Right lobe of liver (tissue), 6 donors: ENCODE measurements around the gene HIVEP2. TPM values are rescaled to one million over a fixed set of nuclear protein-coding genes. Genes with fewer than 3 reads are reported as not detected.
A peak's percentile ranks its signal among the peaks of the same experiment; 100 is the strongest.

Experiments
- ATAC-seq, 4 donors: fragments of 200-7000 bp; cut with Tn5 transposase; one replicate each; pipeline ENCODE4 v1.9.1; 2020; ENCODE audit warnings: mild to moderate bottlenecking in 4 of 4, moderate library complexity in 4 of 4
- DNase-seq, 3 donors: peaks; one replicate each; pipeline ENCODE4 v3.0.0-alpha.2; 2020
- H3K27ac ChIP-seq, 3 donors: fragments of 200-600 bp; one replicate each; pipeline ENCODE4 v1.8.0; 2022
- H3K27me3 ChIP-seq, 2 donors: fragments of 200-600 bp; one replicate each; pipeline ENCODE4 v1.8.0; 2022
- H3K36me3 ChIP-seq, 4 donors: fragments of 200-600 bp; sonication (generic) in 1 of 4; one replicate each; pipeline versions ENCODE4 v1.5.1 to v1.8.0; 2017 to 2022; ENCODE audit warnings: control low read depth in 1 of 4
- H3K4me1 ChIP-seq, 4 donors: fragments of 200-600 bp; sonication (generic) in 1 of 4; one replicate each; pipeline versions ENCODE4 v1.5.1 to v1.8.0; 2017 to 2022; ENCODE audit warnings: control low read depth in 1 of 4
- H3K4me3 ChIP-seq, 3 donors: fragments of 200-600 bp; one replicate each; pipeline ENCODE4 v1.8.0; 2022
- H3K9me3 ChIP-seq, 4 donors: fragments of 200-600 bp; sonication (generic) in 1 of 4; one replicate each; pipeline versions ENCODE4 v1.5.1 to v1.8.0; 2017 to 2022; ENCODE audit warnings: control low read depth in 1 of 4
- POLR2A ChIP-seq: fragments of 450-650 bp; IDR thresholded peaks from one replicate; pipeline ENCODE4 v1.6.1; 2017; ENCODE audit warnings: antibody characterized with exemption, mild to moderate bottlenecking
- WGBS: methylation state at CpG from one replicate; pipeline ENCODE4 v1.1.6; 2018; ENCODE audit warnings: low coverage, low lambda C conversion rate; ENCODE audit not compliant: insufficient coverage; ENCODE audit errors: missing lambda C conversion rate; 5-methylcytosine and 5-hydroxymethylcytosine counted together
- intact Hi-C, 2 donors: fragments of 100-400 bp; cut with DNase I; formaldehyde crosslinking; loops; one replicate each; pipeline versions ENCODE4 v1.11.2 to v1.14.1; 2022
- total RNA-seq, 6 experiments: library from RNA; depleted of rRNA in 2 of 6; stranded (reverse); fragments of >200 nt in 2 of 6; fragmentation: NEBNext Ultra II Directional in 3 of 6; extraction: Animal tissue kit (Norgen Biotek cat#: 25700) in 3 of 6; gene quantifications; one replicate each; pipeline versions ENCODE4 v1.1.0 to v1.2.4, GENCODE V29; 2016 to 2023
- TF ChIP-seq, protein P1 (sequence below), 4 donors: fragments of 200-600 bp in 3 of 4; fragments of 450-650 bp in 1 of 4; IDR thresholded peaks; one replicate each; pipeline versions ENCODE4 v1.5.1 to v1.8.0; 2016 to 2022; ENCODE audit warnings: antibody characterized with exemption in 4 of 4, mild to moderate bottlenecking in 2 of 4
- donor health status: DM: no; HTN: yes; CAD: no.
- donor health status: DM: no; HTN: no; CAD: no.
- donor health status: DM: no; HTN: no; CAD: no.
- donor health status: DM: no; HTN: yes; CAD: no.
- donor health status: DM: no; HTN: yes; CAD: no.

Gene HIVEP2
- total RNA-seq, 6 experiments from 2014 or later, result 3.0 to 8.9 (median 5.1) TPM

DNA sequence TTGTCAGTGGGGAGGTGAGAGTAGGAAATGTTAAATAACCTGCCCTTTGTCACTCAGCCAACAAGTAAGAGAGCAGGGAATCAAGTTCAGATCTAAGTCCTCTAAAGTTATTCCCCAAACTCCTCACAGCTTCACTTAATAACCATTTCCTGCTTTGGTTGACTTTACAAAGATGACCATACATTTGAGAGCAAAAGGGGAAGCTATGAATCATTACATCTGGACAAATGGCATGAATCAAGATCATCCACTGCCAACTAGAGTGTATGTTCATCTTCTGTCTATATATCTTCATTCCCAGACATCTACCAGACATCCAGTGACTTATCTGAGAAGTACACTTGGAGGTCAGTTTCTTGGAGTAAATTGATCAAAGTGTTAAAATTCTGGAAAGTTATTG, 15.1 kb upstream of the HIVEP2 start:
- H3K27ac ChIP-seq, result no peak overlapping the region
- DNase-seq (no peak), ATAC-seq (no peak)

DNA sequence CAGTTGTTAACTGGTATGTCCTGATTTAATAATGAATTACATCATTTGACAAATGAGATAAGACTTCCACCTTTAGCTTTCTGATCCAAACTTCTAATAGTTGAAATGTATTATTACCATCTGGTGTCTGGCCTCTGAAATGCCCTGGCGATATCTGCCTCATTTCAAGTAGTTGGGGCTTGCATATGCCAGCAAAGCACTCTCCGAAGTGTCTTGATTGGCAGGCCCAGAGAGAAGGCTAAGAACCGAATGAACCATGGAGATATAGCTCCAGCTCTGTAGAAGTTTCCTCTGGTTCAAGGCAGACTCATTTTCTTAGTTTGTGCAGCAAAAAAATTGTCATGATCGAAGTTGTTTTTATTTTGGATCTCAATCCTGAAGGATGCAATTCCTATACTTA, 13.4 kb upstream of the HIVEP2 start:
- no peaks in the 10 kb centered on the region for H3K36me3 ChIP-seq
- H3K27me3 ChIP-seq, result no peaks in the 10 kb centered on the region
- H3K4me3 ChIP-seq, result no peak overlapping the region
- ATAC-seq, result no peak
- no peak for DNase-seq
- peaks cover 0 to 10% (median 0%) of the 10 kb centered on the region in 4 donors for H3K4me1 ChIP-seq
- intact Hi-C loops, result no loop called here
- no peak for TF ChIP-seq POLR2A
- TF ChIP-seq, protein P1, sequence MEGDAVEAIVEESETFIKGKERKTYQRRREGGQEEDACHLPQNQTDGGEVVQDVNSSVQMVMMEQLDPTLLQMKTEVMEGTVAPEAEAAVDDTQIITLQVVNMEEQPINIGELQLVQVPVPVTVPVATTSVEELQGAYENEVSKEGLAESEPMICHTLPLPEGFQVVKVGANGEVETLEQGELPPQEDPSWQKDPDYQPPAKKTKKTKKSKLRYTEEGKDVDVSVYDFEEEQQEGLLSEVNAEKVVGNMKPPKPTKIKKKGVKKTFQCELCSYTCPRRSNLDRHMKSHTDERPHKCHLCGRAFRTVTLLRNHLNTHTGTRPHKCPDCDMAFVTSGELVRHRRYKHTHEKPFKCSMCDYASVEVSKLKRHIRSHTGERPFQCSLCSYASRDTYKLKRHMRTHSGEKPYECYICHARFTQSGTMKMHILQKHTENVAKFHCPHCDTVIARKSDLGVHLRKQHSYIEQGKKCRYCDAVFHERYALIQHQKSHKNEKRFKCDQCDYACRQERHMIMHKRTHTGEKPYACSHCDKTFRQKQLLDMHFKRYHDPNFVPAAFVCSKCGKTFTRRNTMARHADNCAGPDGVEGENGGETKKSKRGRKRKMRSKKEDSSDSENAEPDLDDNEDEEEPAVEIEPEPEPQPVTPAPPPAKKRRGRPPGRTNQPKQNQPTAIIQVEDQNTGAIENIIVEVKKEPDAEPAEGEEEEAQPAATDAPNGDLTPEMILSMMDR (IDR thresholded peaks at IDR 0.05), result no peak
- no peak overlapping the region for H3K27ac ChIP-seq
- no peaks in the 10 kb centered on the region for H3K9me3 ChIP-seq
- WGBS, result 87% methylated on average over 4 of the region's 4 CpGs

More for the DNA sequence above, 15.1 kb upstream of the HIVEP2 start:
- Histone ChIP-seq H3K27me3 (no peaks in the 10 kb centered on the region), H3K9me3 (no peaks in the 10 kb centered on the region), H3K36me3 (no peaks in the 10 kb centered on the region), H3K4me1 (no peaks in the 10 kb centered on the region), H3K4me3 (no peak overlapping the region)
- TF ChIP-seq, protein P1 (IDR thresholded peaks at IDR 0.05), result no peak
- no peak for TF ChIP-seq POLR2A
- intact Hi-C loops, result no loop called here

DNA sequence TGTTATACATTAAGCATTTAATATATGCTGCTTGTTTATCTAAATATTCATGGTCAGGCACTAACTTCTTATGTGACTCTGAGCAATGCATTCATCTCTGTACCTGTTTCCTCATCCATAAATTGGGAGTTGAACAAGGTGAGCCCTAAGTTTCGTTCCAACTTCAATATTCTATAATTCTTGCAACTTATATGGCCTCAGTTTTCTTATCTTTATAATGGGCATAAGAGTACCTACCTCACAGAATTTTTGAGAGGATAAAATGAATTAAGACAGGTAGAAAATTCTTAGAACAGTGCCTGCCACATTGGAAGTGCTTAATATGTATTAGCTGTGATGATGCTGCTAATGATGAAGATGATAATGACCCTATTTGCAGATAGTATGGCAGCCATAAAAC, 11.8 kb upstream of the HIVEP2 start:
- 63% methylated on average over 1 of the region's 1 CpG for WGBS
- Histone ChIP-seq H3K9me3 (no peaks in the 10 kb centered on the region), H3K27me3 (no peaks in the 10 kb centered on the region), H3K4me1 (peaks cover 0 to 10% (median 0%) of the 10 kb centered on the region in 4 donors), H3K36me3 (no peaks in the 10 kb centered on the region), H3K27ac (no peak overlapping the region), H3K4me3 (no peak overlapping the region)
- DNase-seq (no peak), ATAC-seq (no peak)
- no peak for TF ChIP-seq POLR2A
- TF ChIP-seq, protein P1 (IDR thresholded peaks at IDR 0.05), result no peak
- intact Hi-C loops, result no loop called here

DNA sequence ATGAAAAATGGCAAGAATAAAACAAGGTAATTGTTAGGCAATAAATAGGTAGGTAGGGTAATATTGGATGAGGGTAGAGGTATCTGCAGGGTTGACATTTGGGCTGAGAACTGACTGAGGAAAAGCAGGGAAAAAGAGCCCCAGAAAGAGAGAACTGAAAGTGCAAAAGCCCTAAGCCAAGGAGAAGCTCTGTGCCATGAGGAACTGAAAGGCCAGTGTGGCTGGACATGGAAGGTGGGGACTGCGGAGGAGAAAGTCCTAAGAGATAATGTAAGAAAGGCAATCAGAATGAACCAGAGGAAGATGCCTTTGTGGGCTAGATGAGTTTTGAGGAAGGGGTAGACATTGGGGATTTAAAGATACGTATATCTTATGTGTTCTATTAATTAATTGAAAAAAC, 9.9 kb upstream of the HIVEP2 start:
- no peak for TF ChIP-seq POLR2A
- TF ChIP-seq, protein P1 (IDR thresholded peaks at IDR 0.05), result no peak
- 69% methylated on average over 2 of the region's 2 CpGs for WGBS
- no peaks in the 10 kb centered on the region for H3K36me3 ChIP-seq
- H3K4me1 ChIP-seq, result peaks cover 0 to 10% (median 0%) of the 10 kb centered on the region in 4 donors
- DNase-seq (no peak), ATAC-seq (peak in 3 of 4 donors; percentile 40 to 67 (median 45))
- H3K27ac ChIP-seq, result no peak overlapping the region
- no peaks in the 10 kb centered on the region for H3K9me3 ChIP-seq
- H3K27me3 ChIP-seq, result no peaks in the 10 kb centered on the region
- H3K4me3 ChIP-seq, result no peak overlapping the region
- intact Hi-C loops, result no loop called here
